ENCODE measurements around the gene DCP1A.
"Not testable (repeated sequence)": the region's sequence is repeated elsewhere in the genome, so short reads cannot be mapped to it uniquely, and the experiment has no call there.

Gene DCP1A

DNA sequence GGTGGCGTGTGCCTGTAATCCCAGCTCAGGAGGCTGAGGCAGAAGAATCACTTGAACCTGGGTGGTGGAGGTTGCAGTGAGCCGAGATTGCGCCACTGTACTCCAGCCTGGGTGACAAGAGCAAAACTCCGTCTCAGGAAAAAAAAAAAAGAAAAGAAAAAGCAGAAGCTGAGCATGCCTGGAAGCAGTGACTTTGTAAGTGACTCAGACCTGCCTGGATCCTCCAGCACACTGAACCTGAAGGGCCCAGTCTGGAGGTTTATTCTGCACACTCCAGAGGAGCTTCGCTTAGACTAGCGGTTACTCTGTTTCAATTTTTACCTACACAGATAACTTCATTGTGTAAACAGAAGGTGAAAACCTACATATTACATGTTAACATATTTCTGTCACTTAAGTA lies 19.4 kb downstream of the DCP1A start:
- not testable (repeated sequence) for DNase-seq

DNA sequence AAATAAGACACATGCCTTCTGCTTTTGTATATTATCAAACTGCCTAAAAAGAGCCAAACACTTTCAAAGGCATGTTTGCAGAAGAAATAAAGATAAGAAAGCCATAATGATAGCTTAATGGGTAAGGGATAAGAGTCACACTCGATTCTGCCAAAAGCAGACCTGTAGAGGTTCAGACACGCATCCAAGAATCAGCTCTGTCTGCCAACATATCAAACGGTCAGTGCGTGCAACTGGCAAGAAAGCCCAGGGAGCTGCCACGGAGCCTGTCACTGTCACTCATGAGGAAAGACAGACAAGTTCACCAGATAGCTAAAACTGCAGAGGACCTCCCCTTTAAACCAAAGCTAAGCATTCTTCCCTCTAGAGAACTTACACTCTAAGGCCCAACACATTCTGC lies 23.2 kb downstream of the DCP1A start:
- DNase-seq = no peak

DNA sequence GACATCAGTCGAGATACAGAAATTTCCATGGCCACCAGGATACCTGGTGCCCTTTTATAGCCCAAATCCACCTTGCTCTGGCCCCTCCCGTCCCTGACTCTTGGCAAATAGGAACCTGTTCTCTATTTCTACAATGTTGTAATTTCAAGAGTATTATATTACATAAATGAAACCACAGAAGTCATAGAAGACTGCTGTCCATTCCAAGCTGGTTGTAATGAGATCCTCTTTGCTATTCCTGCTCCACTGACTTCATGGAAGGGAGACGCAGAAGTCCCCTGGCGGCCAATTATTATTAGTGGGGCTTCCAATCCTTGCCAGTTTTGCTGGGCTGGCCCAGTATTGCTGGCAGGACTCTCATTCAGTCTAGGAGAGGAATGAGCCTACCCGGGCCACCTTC lies 26.6 kb downstream of the DCP1A start:
- DNase-seq = no peak

DNA sequence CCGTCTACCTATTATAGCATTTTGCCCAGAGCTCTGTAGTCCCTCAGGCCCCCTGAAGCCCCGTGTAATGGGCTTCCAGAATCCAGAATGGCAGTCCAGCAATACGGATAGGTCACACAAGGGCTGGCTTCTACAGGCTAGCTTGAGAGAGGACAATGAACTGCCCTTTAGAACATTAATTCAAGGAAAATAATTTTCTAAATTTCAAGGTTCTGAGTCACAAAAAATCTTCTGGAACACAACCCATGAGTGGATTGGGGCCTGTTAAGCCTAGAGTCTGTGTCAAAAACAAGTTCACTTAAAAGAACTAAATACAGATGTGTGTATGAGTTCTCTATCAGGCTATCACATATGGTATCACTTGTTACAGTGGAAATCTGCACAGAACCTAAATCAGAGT lies 28.8 kb downstream of the DCP1A start:
- DNase-seq = no peak

DNA sequence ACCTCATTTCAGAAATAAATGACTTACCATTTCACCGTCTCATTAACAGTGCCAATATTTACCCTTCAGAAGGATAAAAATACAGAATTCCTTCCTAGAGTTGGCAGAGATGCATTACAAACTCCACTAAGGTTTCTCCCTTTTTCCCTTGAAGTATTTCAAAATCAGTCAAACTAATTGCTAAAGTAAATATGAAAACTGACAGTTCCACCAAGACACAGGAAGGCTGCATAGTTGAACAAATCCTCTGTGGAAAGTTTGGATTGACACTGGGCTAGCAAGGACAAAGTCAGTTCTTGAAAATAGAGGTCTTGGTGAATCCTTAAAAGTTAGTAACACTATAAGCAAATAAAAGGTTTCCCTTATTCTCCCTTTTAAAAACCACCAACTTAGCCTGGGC lies 34.5 kb downstream of the DCP1A start:
- DNase-seq = no peak

DNA sequence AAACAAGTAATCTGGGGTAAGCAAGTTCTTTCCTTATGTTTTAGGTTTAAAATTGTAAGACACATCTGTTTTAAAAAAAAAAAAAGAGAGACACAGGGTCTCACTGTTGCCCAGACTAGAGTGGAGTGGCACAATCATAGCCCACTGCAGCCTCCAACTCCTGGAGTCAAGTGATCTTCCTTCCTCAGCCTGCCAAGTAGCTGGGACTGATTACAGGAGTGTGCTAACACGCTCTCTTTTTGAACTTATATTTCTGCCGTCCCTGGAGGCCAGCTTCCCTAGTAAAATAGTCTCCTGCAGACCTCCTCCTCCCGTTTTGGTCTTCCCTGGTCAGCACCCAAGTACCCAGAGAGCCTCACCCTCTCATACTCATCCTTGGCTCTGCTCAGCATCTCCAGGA lies 35.5 kb downstream of the DCP1A start:
- DNase-seq = no peak

DNA sequence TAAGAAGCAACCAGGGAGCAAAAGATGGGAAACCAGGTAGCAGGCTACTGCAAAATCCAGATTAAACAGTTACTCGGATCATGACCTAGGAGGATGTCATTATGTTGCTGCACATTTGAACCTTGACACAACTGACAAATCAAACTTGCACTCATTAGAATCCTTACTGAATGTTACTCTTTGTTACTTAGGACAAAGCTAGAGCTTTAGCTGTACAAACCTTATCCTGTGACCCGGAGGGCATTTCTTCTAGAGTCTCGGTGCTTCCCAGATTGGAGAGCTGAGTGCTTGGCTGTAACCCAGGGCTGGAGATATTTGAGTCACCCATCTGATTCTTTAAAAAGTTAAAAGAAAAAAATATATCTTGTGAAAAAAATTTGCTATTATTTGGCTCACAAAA lies 43.4 kb downstream of the DCP1A start:
- no peak for DNase-seq

DNA sequence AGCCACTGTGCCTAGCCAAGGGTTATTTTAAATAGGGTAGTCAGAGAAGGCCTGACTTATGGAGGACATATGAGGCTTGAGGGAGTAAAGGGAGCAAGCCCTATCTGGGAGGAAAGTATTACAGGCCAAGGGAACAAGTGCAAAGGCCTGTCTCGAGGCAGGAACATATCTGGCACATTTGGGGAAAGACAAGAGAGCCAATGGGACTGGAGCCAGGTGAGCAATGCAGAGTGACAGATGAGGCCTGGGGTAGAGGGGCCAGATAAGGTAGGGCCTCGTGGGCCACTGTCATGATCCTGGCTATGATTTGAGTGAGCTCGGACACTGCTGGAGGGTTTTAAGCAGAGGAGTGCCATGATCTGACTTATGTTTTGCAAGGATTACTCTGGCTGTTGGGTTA lies 43.8 kb downstream of the DCP1A start:
- no peak for DNase-seq

DNA sequence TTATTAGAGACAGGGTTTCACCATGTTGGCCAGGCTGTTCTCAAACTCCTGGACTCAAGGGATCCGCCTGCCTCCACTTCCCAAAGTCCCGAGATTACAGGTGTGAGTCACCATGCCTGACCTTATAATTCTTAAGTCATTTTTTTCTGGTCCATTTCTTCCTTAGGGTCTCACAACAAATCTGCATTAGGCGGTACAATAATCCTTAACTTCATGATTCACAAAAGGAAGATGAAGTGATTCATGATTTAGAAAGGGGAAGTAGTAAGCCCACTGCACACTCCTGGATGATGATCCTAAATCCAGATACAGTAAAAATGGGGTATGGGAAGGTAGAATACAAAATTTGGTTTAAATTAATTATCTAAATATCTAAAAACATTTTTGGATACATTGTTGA lies 46.5 kb downstream of the DCP1A start:
- DNase-seq = no peak

DNA sequence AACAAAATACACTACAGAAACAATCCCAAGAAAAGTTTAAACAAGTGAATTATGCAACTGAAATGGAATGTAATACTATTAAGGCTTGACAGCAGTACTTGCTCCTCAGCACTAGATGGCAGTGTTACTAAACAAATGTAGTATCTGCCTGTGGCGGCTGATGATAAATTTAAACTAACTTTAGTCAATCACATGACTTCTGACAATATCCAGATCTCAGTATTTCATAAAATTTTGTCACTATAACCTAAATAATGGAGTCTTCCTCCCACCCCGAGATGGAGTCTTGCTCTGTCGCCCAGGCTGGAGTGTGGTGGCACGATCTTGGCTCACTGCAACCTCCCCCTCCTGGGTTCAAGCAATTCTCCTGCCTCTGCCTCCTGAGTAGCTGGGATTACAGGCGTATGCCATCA lies 47.7 kb downstream of the DCP1A start:
- peak; percentile 11 for DNase-seq

DNA sequence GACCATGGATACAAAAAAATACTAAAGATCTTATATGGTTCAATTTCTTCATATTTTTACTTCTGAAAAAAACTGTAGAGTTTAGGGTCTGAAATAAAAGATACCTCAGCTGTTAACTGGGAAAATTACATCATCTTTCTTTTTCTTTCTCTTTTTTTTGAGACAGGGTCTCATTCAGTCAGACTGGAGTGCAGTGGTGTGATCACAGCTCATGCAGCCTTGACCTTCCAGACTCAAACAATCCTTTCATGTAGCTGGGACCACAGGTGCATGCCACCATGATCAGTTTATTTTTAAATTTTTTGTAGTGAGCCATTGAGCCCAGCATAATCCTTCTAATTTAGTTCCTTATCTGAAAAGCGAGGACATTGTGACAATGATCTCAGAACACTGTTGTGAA lies 51.9 kb downstream of the DCP1A start:
- DNase-seq = no peak

DNA sequence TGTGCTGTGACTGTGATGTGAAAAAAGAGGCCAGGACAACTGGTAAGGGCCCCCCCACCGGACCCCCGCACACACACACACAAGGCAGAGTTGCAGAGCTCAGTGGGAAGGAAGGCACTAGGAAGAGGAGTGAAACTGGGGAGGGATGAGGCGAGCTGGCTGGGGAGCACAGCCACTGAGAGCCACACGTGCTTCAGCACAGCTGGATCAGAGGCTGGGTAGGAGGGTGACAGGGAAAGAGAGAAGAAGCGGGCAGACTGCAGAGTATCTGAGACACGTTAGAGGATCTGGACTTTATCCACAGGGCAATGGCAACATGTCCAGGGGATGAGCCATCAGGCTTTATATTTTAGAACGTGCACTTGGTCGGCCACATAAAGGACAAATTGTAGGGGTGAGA lies 53.5 kb downstream of the DCP1A start:
- DNase-seq = no peak

DNA sequence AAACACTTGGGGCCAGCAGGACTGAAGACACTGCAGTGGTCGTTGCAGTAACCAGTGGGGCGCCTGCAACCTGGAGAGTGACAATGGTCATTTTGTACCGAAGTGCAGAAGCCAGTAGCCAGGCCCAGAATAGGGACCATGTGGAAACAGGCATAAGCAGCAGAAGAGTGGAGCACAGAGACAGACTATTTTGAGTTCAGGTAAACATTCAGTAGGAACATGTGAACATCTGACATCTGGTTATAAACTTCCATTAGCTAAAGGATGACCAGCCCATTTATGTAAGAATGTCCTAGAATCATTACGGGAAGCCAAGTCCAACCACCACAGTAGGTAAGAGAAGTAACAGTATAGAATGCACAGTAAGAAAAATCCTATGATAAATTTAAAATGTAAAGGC lies 59.1 kb downstream of the DCP1A start:
- no peak for DNase-seq

DNA sequence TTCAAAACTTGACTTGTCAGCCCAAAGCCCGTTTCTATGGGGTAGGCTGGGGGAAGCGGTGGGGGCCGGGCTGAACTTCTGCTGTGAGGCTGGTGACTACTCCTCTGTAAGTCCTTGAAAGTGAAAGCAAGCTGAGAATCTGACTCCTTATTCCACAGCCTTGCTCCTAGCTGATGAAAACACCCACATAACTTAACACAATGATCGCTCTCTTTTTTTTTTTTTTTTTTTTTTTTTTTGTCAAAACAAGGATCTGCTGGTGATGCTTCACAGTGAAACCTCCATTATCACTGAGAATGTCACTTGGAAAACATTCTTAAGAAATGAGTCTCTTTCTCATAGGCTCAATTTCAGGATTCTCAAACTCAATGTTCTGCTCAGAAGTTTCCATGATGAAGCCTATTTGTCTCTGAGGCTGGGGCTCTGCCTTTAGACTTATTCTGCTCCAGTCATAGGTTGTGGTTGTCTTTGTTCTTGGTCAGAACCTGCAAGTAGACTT lies 60.2 kb downstream of the DCP1A start:
- no peak for DNase-seq

DNA sequence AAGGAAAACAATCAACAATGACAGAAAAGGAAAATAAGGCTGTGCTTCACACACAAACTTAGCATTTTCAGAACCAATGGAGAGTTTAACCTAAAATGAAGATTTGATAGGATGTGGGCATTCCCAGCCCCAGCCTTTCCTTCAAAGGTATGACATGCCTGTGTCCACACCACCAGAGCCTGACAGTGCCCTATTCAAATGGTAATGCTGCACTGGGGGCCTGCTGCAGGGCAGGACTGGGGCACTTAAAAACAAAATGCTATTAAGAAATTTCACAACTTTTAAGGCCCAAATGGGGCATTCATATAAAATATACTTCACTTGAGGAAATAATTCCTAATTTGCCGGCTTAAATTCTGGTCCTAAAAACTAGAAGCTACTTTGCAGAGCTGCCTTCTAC lies 60.6 kb downstream of the DCP1A start:
- DNase-seq = no peak

DNA sequence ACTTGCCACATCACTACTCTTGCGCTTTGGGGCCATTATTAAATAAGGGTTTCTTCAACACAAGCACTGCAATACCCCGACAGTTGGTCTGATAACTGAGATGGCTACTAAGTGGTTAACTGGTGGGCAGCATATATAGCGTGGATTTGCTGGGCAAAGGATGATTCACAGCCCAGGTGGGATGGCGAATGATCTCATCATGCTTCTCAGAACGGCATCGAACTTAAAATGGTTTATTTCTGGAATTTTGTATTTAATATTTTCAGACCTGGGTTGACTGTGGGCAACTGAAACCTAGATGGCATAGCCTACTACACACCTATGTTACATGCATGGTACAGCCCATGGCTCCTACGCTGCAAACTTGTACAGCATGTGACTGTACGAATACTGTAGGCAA lies 64.8 kb downstream of the DCP1A start:
- DNase-seq = no peak

DNA sequence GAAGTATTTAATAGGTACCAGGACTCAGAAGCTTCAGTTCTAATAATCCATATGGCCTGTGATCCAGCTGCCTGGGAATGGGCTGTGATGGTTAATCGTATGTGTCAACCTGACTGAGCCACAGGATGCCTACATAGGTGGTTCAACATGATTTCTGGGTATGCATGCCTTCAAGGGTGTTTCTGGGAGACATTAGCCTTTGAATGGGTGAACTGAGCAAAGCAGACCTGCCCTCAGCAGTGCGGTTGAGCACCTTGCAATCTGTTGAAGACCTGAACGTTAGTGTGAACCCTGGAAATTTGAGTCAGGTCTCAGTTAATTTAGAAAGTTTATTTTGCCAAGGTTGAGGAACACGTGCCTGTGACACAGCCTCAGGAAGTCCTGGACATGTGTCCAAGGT lies 68.7 kb downstream of the DCP1A start:
- DNase-seq = no peak

DNA sequence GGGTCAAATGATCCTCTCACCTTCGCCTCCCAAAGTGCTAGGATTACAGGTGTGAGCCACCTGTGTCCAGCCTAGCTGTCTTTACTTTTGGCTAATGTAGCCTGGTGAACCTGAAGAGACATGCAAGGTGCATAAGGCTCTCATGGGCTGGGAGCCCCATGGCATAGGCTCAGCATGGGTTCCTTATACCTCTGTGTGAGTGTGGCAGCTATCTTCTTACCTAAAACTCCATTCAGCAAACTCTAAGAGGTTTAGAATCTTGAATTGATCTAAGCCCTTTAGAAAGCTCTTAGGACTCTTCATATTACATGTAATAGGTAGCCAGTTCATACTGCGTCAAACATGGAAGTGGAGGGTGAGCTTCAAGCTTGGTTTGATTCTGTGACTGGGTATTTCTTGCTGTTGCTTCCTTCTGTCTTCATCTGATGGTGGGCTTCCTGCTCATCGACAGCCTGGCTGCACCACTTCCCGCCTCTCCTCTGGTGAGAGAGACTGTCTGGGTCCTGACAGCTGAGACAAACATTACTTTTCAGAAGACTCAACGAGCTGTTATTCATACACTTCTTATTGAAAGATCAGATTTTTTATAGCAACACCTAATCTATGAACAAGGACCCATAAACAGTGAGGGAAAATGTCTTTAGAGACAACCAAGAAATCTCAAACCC lies 72.3 kb downstream of the DCP1A start:
- DNase-seq = no peak

DNA sequence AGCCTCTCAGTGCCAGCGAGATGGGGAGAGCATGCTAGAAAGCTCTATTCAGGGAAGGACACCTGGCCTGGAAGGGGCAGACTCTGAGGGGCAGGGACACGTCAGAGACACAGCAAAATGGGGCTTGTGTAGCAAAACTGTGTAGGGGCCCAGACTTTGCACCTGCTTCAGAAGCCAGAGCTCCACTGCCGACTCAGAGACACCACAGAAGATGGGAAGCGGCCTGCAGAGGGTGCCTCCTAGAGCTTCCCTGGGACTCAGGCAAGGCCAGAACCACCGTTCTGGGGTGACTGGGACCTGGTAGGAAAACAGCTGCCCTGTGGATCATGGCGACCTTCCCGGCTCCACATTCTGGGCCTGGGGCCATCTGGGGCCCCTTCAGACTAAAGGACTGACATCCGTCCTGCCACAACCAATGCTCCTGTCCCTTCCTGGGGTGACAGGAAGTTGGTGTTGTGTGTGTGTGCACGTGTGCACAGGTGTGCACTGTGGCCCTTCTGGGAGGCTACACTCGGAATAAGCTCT lies 74.1 kb downstream of the DCP1A start:
- DNase-seq = no peak

DNA sequence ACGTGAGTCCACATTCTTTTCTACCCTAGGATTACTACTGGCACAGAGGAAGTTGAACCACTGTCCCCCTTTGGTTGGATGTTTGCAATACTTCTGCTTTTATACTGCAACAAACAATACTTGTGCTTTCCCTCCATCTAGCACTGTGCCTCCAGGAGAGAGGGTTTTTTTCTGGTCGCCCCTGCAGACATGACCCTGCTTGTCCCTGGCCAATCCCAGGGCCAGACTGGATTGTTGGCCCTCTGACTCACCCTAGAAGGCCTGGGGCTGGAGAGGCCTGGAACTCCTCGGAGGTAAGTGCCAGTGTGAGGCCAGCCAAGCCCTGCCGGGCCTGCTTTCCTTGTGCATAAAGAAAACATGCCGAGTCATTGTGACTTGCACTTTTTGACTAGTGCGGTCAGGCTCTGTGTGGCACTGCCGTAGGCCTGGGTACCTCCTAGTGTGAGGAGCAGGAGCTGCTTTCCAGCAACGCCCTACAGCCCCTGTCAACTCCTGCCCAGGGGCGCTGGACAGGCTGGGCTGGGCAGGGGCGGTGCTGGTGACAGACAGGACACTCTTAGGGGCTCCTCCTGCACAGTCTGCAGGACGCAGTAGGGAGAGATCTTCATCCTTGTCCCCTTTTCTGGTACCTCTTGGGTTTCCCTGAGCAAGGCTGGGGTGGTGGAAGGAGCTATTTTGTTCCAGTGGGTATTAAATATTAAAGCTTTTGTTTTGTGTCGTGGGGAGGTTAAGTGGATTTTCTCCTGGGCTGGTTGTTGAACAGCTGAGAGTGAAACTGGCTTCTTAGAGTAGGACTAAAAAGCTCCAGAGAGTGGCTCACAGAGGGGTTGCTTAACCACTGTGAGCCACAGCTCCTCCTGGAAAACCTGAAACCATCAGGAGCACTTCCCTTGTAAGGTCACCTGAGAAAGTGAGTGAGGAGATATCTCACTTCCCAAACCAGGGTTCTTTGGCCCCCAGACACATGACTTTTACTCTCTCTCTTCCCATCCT lies 77.2 kb downstream of the DCP1A start:
- peak; percentile 19 for DNase-seq

DNA sequence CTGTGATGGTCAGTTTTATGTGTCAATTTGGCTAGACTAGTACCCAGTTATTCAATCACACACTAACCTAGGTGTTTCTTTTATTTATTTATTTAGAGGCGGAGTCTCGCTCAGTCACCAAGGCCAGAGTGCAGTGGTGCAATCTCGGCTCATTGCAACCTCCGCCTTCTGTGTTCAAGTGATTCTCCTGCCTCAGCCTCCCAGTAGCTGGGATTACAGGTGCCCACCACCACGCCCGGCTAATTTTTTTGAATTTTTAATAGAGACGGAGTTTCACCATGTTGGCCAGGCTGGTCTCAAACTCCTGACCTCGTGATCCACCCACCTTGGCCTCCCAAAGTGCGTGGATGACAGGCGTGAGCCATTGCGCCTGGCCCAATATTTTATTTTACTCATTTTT lies 78.2 kb downstream of the DCP1A start:
- DNase-seq = not testable (repeated sequence)

DNA sequence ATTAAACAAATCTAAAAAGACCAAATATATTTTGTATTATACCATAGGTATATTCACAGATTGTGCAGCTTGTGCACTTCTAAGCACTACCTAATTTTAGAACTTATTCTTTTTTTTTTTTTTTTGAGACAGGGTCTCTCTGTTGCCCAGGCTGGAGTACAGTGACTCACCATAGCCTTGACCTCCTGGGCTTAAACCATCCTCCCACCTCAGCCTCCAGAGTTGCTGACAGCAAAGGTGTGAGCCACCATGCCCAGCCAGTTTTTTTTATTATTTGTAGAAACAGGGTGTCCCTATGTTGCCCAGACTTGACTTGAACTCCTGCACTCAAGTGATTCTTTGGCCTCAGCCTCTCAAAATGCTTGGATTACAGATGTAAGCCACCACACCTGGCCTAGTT lies 79.6 kb downstream of the DCP1A start:
- DNase-seq = no peak

DNA sequence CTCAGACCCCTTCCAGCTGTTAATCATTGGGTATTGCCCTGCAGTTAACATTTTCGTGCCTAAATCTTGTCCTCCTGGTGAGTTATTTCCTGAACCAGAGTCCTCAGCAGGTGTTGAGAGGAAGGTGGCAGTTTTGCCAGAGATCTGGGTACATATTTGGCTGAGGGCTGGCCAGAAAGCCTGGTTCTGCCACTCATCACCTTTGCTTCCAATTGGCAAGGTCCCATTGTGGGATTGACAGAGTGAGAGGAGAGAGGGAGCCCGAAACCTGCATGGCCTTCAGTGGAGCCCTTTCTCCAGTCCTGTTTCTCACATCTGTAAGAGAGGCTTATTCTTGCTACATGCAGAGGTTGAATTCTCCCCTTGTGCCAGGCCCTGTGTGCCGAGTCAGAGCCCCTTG lies 82.6 kb downstream of the DCP1A start:
- no peak for DNase-seq

DNA sequence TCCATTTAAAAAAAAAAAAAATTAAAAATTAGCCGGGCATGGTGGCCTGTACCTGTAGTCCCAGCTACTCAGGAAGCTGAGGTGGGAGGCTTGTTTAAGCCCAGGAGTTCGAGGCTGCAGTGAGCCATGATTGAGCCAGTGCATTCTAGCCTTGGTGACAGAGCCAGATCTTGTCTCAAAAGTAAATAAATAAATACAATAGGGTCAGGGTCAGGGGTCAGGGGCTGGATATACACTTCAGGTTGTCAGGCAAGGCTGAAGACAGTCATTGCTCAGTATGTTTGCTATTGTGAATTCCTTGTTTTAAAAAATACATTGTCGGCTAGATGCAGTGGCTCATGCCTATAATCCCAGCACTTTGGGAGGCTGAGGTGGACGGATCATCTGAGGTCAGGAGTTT lies 83.4 kb downstream of the DCP1A start:
- no peak for DNase-seq
